ENCODE measurements around the gene EP400.
"Not testable (repeated sequence)": the region's sequence is repeated elsewhere in the genome, so short reads cannot be mapped to it uniquely, and the experiment has no call there.

The EP400 gene

DNA sequence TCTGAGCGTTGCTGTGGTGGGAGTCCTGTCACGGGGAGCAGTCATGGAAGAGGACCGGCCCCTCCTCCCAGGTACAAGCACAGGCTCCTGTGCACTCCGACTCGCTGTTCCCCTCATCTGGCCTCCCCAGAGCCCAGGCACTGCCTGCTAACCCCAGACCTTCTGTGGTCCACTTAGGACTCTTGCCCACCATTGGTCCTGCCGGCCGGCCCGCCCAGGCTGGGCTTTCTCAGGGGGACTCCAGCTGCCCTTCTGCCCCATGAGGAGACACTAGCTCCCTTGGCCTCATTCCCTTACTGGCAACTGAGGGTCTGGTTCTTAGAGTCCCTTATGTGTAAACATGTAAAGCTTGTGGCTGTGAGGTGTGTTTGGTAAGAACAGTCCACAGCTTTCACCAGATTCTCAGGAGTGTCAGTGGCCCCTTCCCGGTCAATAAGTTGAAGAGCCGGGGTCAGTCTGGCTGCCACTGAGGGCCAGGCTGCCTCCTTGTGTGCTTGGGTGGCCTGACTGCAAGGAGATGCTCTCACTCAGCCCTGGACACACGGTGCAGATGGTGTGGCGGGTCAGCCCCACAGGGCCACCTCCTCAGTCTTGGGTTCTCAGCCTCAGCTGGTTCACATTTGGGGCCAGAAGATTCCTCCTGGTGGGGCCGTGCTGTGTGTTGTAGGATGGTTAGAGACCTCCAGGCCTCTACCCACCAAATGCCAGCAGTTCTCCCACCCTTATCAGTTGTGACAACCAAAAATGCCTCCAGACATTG lies 150.7 kb downstream of the EP400 start:
- Histone ChIP-seq H3K9ac (ENCODE audit: low read length) (no peak overlapping the region), H3K4me3 (ENCODE audit: insufficient read depth, low read length, poor library complexity, severe bottlenecking) (no peak overlapping the region), H3K9me3 (ENCODE audit: insufficient read depth, low read length) (no peaks in the 10 kb centered on the region), H3K79me2 (ENCODE audit: insufficient read depth, low read length) (peaks cover 25% of the 10 kb centered on the region; the same call in 1 of the 2 replicates), H4K20me1 (ENCODE audit: low read depth, low read length) (no peaks in the 10 kb centered on the region), H2AFZ (ENCODE audit: low read depth, low read length, severe bottlenecking) (no peak overlapping the region), H3K36me3 (ENCODE audit: low read length) (peaks cover 1% of the 10 kb centered on the region; the same call in 1 of the 2 replicates), H3K9me2 (replicated peaks; ENCODE audit: insufficient read depth, low read length) (no peaks in the 10 kb centered on the region), H3K4me2 (ENCODE audit: low read depth, low read length, poor library complexity, severe bottlenecking) (no peak overlapping the region), H3F3A (ENCODE audit: insufficient read depth) (no peaks in the 10 kb centered on the region), H3K27ac (ENCODE audit: low read depth, low read length) (no peak overlapping the region), H3K27me3 (ENCODE audit: low read length) (no peaks in the 10 kb centered on the region)
- TF ChIP-seq EZH2phosphoT487 (conservative IDR thresholded peaks at IDR 0.05; ENCODE audit: low read length): no peak
- TF ChIP-seq, protein P1, sequence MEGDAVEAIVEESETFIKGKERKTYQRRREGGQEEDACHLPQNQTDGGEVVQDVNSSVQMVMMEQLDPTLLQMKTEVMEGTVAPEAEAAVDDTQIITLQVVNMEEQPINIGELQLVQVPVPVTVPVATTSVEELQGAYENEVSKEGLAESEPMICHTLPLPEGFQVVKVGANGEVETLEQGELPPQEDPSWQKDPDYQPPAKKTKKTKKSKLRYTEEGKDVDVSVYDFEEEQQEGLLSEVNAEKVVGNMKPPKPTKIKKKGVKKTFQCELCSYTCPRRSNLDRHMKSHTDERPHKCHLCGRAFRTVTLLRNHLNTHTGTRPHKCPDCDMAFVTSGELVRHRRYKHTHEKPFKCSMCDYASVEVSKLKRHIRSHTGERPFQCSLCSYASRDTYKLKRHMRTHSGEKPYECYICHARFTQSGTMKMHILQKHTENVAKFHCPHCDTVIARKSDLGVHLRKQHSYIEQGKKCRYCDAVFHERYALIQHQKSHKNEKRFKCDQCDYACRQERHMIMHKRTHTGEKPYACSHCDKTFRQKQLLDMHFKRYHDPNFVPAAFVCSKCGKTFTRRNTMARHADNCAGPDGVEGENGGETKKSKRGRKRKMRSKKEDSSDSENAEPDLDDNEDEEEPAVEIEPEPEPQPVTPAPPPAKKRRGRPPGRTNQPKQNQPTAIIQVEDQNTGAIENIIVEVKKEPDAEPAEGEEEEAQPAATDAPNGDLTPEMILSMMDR (IDR thresholded peaks at IDR 0.05; ENCODE audit: insufficient read depth, low read length, poor library complexity, severe bottlenecking): no peak

DNA sequence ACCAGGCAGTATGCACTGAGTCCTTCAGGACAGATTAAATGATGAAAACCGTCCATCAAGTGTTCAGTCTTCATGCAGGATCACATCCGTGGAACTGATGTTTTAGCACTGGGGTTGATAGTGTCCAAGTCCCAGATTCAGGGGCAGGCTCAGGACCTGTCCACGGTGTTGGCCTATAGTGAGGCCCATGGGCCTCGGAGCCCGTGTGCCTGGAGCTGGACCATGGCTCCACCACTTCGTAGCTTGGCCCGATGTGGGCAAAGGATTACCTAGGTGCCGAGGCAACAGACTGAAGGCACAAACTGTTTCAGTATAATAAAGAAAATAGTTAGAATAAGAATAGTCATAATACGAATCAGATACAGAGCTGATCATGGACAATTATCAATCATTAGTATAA lies 152.6 kb downstream of the EP400 start:
- H3K36me3 ChIP-seq (ENCODE audit: low read length): no peaks in the 10 kb centered on the region; the same call in 1 of the 2 replicates
- H3K4me3 ChIP-seq (ENCODE audit: insufficient read depth, low read length, poor library complexity, severe bottlenecking): no peak overlapping the region
- no peaks in the 10 kb centered on the region for H4K20me1 ChIP-seq (ENCODE audit: low read depth, low read length)
- H3K27me3 ChIP-seq (ENCODE audit: low read length): no peaks in the 10 kb centered on the region
- no peak for TF ChIP-seq EZH2phosphoT487 (conservative IDR thresholded peaks at IDR 0.05; ENCODE audit: low read length)
- TF ChIP-seq, protein P1 (IDR thresholded peaks at IDR 0.05; ENCODE audit: insufficient read depth, low read length, poor library complexity, severe bottlenecking): no peak
- H3K9me2 ChIP-seq (replicated peaks; ENCODE audit: insufficient read depth, low read length): no peaks in the 10 kb centered on the region
- no peak overlapping the region for H3K27ac ChIP-seq (ENCODE audit: low read depth, low read length)
- peaks cover 11% of the 10 kb centered on the region; the same call in 1 of the 2 replicates for H3K79me2 ChIP-seq (ENCODE audit: insufficient read depth, low read length)
- no peak overlapping the region for H3K9ac ChIP-seq (ENCODE audit: low read length)
- H3K4me2 ChIP-seq (ENCODE audit: low read depth, low read length, poor library complexity, severe bottlenecking): no peak overlapping the region
- no peaks in the 10 kb centered on the region for H3F3A ChIP-seq (ENCODE audit: insufficient read depth)
- no peak overlapping the region for H2AFZ ChIP-seq (ENCODE audit: low read depth, low read length, severe bottlenecking)
- no peaks in the 10 kb centered on the region for H3K9me3 ChIP-seq (ENCODE audit: insufficient read depth, low read length)

DNA sequence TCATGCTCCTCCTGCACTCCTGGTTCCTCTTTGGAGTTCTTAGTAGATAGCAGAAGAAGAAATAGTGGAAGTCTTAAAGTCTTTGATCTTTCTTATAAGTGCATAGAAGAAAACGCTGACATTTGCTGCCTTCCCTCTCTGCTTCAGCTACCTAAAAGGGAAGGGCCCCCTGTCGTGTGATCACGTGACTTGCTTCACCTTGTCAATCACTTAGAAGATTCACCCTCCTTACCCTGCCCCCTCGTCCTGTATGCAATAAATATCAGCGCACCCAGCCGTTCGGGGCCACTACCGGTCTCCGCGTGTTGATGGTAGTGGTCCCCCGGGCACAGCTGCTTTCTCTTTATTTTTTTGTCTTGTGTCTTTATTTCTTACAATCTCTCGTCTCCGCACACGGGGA lies 153.3 kb downstream of the EP400 start:
- H3K9me2 ChIP-seq (replicated peaks; ENCODE audit: insufficient read depth, low read length); H3K4me3 ChIP-seq (ENCODE audit: insufficient read depth, low read length, poor library complexity, severe bottlenecking); H3K4me2 ChIP-seq (ENCODE audit: low read depth, low read length, poor library complexity, severe bottlenecking); H4K20me1 ChIP-seq (ENCODE audit: low read depth, low read length); H3F3A ChIP-seq (ENCODE audit: insufficient read depth); H2AFZ ChIP-seq (ENCODE audit: low read depth, low read length, severe bottlenecking); H3K79me2 ChIP-seq (ENCODE audit: insufficient read depth, low read length); H3K36me3 ChIP-seq (ENCODE audit: low read length); H3K27me3 ChIP-seq (ENCODE audit: low read length); H3K9me3 ChIP-seq (ENCODE audit: insufficient read depth, low read length); H3K27ac ChIP-seq (ENCODE audit: low read depth, low read length); H3K9ac ChIP-seq (ENCODE audit: low read length): not testable (repeated sequence)

DNA sequence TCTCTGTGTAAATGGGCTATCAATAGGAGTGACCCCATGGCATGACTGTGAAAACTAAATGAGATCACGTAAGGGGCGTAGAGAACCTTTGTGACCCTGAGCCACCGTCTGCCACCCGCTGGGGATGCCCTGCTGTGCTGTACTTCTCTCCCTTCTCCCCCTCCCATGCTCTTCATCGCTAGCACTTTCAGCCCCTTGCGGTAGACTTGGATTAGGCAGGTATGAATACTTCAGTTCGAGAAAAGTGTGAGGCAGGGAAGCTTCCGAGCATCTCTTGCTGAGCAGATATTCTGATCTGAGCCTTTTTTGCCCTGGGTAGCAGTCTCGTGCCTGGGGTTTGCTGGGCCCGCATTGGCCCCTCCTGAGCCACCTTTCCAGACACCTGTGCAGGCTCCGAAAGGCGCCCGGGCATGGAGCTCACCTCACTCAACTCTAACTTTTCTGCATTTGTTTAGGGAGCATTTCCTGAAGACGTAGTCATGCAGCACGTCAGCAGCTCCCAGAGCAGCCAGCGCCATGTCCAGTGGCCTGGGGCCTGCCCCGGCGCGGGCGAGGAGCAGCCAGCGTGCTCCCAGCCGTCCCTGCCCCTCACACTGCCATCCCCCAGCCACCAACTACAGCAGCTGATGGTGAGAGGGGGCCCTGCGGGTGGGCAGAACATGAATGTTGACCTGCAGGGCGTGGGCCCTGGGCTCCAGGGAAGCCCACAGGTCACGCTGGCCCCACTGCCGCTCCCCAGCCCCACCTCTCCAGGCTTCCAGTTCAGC lies 154.0 kb downstream of the EP400 start:
- no peaks in the 10 kb centered on the region for H3F3A ChIP-seq (ENCODE audit: insufficient read depth)
- no peaks in the 10 kb centered on the region for H3K27me3 ChIP-seq (ENCODE audit: low read length)
- no peak overlapping the region for H3K27ac ChIP-seq (ENCODE audit: low read depth, low read length)
- no peaks in the 10 kb centered on the region for H3K79me2 ChIP-seq (ENCODE audit: insufficient read depth, low read length)
- no peaks in the 10 kb centered on the region for H4K20me1 ChIP-seq (ENCODE audit: low read depth, low read length)
- H3K9me3 ChIP-seq (ENCODE audit: insufficient read depth, low read length): no peaks in the 10 kb centered on the region
- no peak overlapping the region for H3K4me2 ChIP-seq (ENCODE audit: low read depth, low read length, poor library complexity, severe bottlenecking)
- H3K9ac ChIP-seq (ENCODE audit: low read length): no peak overlapping the region
- no peak overlapping the region for H3K4me3 ChIP-seq (ENCODE audit: insufficient read depth, low read length, poor library complexity, severe bottlenecking)
- no peaks in the 10 kb centered on the region for H3K9me2 ChIP-seq (replicated peaks; ENCODE audit: insufficient read depth, low read length)
- no peaks in the 10 kb centered on the region for H3K36me3 ChIP-seq (ENCODE audit: low read length)
- TF ChIP-seq EZH2phosphoT487 (conservative IDR thresholded peaks at IDR 0.05; ENCODE audit: low read length): no peak
- H2AFZ ChIP-seq (ENCODE audit: low read depth, low read length, severe bottlenecking): no peak overlapping the region
